Fibroblast of skin of left quadriceps (primary cell): ENCODE data around the gene TIMELESS.
"Not testable (repeated sequence)": the region's sequence is repeated elsewhere in the genome, so short reads cannot be mapped to it uniquely, and the experiment has no call there.

ENCODE experiments used
- DNase-seq, 2 experiments: peaks; one replicate each; pipeline ENCODE4 v3.0.0-alpha.2; 2013; ENCODE audit warnings: low read depth in 2 of 2

Gene TIMELESS

GRCh38 chr12:56404227-56404626 lies 45.0 kb downstream of the TIMELESS start:
- DNase-seq, result not testable (repeated sequence)

GRCh38 chr12:56401612-56402011 lies 47.6 kb downstream of the TIMELESS start:
- DNase-seq, result not testable (repeated sequence)

- not testable (repeated sequence) for DNase-seq
Observed at GRCh38 chr12:56401125-56401524, 48.1 kb downstream of the TIMELESS start.

GRCh38 chr12:56399466-56399865 lies 49.8 kb downstream of the TIMELESS start:
- DNase-seq, result not testable (repeated sequence)

GRCh38 chr12:56398324-56398723 lies 50.9 kb downstream of the TIMELESS start:
- DNase-seq, result no peak

GRCh38 chr12:56392331-56392730 lies 56.9 kb downstream of the TIMELESS start:
- DNase-seq, result no peak

- no peak for DNase-seq
Observed at GRCh38 chr12:56391721-56392120, 57.5 kb downstream of the TIMELESS start.

- DNase-seq, result no peak
Observed at GRCh38 chr12:56389412-56389811, 59.8 kb downstream of the TIMELESS start.

GRCh38 chr12:56387152-56387736 lies 62.0 kb downstream of the TIMELESS start:
- peak; percentile 29 to 37 for DNase-seq

GRCh38 chr12:56385873-56386272 lies 63.4 kb downstream of the TIMELESS start:
- no peak for DNase-seq

GRCh38 chr12:56382611-56383010 lies 66.6 kb downstream of the TIMELESS start:
- DNase-seq, result no peak

- no peak for DNase-seq
Observed at GRCh38 chr12:56377989-56378316, 71.3 kb downstream of the TIMELESS start.

- no peak for DNase-seq
Observed at GRCh38 chr12:56377310-56377988, 71.8 kb downstream of the TIMELESS start.

GRCh38 chr12:56375598-56376434 lies 73.4 kb downstream of the TIMELESS start:
- no peak for DNase-seq

GRCh38 chr12:56374726-56375597 lies 74.3 kb downstream of the TIMELESS start:
- no peak for DNase-seq

- DNase-seq, result no peak
Observed at GRCh38 chr12:56373515-56373914, 75.7 kb downstream of the TIMELESS start.

- DNase-seq, result no peak
Observed at GRCh38 chr12:56366948-56367347, 82.3 kb downstream of the TIMELESS start.
